NB4 (cell line): ENCODE measurements around the gene USP11.
"Not testable (repeated sequence)": the region's sequence is repeated elsewhere in the genome, so short reads cannot be mapped to it uniquely, and the experiment has no call there.

Source experiments
- DNase-seq: peaks from one replicate; pipeline ENCODE4 v3.0.0; 2010; ENCODE audit warnings: low read depth
- H3K4me3 ChIP-seq: one replicate; pipeline ENCODE4 v1.5.1; 2011; ENCODE audit warnings: mild to moderate bottlenecking, low read depth, low read length, moderate library complexity
- MAX ChIP-seq: IDR thresholded peaks from 2 replicates; pipeline ENCODE4 v1.6.1; 2011; ENCODE audit warnings: low read depth, low read length
- MYC ChIP-seq: IDR thresholded peaks from 2 replicates; pipeline ENCODE4 v1.6.1; 2011; ENCODE audit warnings: low read depth, low read length
- POLR2A ChIP-seq: IDR thresholded peaks from 2 replicates; pipeline ENCODE4 v1.6.1; 2011; ENCODE audit warnings: mild to moderate bottlenecking; ENCODE audit not compliant: insufficient read length; ENCODE audit errors: extremely low read depth
- TF ChIP-seq, protein P1 (sequence below): IDR thresholded peaks from one replicate; pipeline ENCODE4 v1.5.1; 2012; ENCODE audit warnings: low read depth, low read length

USP11 gene

DNA sequence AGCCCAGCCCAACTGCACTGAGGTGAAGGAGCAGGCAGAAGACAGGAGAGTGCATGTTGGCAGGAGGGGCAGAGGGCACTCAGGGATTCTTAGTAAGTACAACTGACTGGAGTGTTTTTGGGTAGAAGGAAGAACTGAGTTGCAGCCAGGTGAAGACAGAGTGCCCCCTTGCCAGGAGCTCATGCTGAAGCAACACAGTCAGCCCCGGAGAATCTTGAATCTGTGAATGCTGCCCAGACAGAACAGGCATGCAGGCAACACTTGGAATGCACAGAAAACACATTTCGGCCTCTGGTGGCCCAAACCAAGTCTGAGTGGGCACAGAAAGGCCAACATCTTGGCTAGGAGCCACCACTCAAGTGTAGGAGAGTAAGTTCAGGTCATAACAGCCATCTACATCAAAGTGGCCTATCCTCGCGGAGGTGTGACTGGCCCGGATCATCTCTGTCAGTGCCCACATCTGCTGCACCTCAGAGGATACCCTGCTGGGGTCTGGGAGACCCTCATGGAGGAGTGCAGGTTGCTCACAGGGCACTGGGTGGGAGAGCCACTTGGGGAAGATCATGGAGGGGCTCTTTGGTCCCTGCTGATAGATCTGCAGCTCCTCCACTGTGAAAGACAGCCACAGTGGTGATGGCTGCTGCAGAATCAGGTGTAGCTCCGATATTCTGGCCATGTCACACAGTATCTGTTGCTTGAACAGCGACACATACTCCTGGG is 40.4 kb downstream of the USP11 start:
- H3K4me3 ChIP-seq = no peak overlapping the region
- TF ChIP-seq MYC (no peak), POLR2A (no peak), MAX (no peak)
- TF ChIP-seq, protein P1, sequence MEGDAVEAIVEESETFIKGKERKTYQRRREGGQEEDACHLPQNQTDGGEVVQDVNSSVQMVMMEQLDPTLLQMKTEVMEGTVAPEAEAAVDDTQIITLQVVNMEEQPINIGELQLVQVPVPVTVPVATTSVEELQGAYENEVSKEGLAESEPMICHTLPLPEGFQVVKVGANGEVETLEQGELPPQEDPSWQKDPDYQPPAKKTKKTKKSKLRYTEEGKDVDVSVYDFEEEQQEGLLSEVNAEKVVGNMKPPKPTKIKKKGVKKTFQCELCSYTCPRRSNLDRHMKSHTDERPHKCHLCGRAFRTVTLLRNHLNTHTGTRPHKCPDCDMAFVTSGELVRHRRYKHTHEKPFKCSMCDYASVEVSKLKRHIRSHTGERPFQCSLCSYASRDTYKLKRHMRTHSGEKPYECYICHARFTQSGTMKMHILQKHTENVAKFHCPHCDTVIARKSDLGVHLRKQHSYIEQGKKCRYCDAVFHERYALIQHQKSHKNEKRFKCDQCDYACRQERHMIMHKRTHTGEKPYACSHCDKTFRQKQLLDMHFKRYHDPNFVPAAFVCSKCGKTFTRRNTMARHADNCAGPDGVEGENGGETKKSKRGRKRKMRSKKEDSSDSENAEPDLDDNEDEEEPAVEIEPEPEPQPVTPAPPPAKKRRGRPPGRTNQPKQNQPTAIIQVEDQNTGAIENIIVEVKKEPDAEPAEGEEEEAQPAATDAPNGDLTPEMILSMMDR = no peak
- no peak for DNase-seq

DNA sequence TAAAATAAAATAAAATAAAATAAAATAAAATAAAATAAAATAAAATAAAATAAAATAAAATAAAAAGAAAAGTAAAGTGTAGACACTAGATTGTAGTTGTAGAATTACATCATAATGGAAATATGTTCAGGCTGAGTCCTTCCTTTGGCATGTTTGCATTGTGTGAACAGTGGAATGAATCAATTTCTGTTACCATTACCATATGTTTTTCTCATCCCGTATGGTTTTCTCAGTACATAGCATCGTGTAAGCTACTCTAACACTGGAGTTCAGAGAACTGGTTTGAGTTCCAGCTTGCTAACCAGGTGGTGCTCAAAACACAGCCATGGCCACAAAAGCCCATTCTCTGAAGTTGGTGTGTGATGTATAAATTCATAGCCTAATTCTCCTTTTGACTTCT is 45.9 kb downstream of the USP11 start:
- H3K4me3 ChIP-seq = no peak overlapping the region
- DNase-seq = no peak
- TF ChIP-seq MYC = no peak
- TF ChIP-seq, protein P1 = no peak
- no peak for TF ChIP-seq POLR2A
- TF ChIP-seq MAX = no peak

- no peak overlapping the region for H3K4me3 ChIP-seq
- DNase-seq = peak; percentile 75
- no peak for TF ChIP-seq MYC
- peak; percentile 84 for TF ChIP-seq MAX
- TF ChIP-seq, protein P1 = no peak
- no peak for TF ChIP-seq POLR2A
Observed at GRCh38 chrX:47283015-47283771, 50.4 kb downstream of the USP11 start.

- not testable (repeated sequence) for DNase-seq, H3K4me3 ChIP-seq
Observed at GRCh38 chrX:47284616-47285015, 51.8 kb downstream of the USP11 start.

DNA sequence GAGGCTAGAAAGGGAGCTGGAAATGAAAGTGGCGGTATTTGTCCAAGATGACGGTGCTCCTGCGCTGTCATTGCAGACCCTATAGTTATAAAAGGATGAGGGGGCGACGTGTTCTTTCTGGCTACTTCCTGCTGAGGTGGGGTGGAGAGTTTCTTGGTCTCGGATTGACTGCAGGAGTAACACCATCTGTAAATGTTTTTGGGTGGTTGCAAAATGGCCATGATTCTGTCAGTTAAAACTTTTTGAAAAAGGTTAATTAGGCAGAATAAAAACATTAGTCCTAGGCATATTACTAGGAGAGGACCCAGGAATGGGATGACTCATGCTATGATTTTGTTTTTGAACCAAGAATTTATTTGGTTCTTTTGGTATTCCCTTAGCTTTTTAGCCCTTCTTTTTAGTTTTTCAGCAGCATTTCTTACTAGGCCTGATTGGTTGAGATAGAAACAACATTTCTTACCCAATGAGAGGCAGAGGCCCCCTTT is 53.1 kb downstream of the USP11 start:
- DNase-seq = no peak
- H3K4me3 ChIP-seq = no peak overlapping the region
- no peak for TF ChIP-seq POLR2A
- no peak for TF ChIP-seq MAX
- TF ChIP-seq, protein P1 = no peak
- TF ChIP-seq MYC = no peak

- DNase-seq = no peak
- no peak overlapping the region for H3K4me3 ChIP-seq
- TF ChIP-seq POLR2A (no peak), MYC (no peak), MAX (no peak)
- TF ChIP-seq, protein P1 = no peak
Observed at GRCh38 chrX:47293106-47293505, 60.3 kb downstream of the USP11 start.
